GM18873 (cell line): ENCODE data around the gene NEUROD2.

Experiments
- ATAC-seq: cut with Tn5 transposase; IDR thresholded peaks from one replicate; pipeline ENCODE4 v1.9.1; 2021; ENCODE audit warnings: mild to moderate bottlenecking, moderate library complexity, moderate number of reproducible peaks; ENCODE audit not compliant: unreplicated experiment, low FRiP score

NEUROD2 gene

DNA sequence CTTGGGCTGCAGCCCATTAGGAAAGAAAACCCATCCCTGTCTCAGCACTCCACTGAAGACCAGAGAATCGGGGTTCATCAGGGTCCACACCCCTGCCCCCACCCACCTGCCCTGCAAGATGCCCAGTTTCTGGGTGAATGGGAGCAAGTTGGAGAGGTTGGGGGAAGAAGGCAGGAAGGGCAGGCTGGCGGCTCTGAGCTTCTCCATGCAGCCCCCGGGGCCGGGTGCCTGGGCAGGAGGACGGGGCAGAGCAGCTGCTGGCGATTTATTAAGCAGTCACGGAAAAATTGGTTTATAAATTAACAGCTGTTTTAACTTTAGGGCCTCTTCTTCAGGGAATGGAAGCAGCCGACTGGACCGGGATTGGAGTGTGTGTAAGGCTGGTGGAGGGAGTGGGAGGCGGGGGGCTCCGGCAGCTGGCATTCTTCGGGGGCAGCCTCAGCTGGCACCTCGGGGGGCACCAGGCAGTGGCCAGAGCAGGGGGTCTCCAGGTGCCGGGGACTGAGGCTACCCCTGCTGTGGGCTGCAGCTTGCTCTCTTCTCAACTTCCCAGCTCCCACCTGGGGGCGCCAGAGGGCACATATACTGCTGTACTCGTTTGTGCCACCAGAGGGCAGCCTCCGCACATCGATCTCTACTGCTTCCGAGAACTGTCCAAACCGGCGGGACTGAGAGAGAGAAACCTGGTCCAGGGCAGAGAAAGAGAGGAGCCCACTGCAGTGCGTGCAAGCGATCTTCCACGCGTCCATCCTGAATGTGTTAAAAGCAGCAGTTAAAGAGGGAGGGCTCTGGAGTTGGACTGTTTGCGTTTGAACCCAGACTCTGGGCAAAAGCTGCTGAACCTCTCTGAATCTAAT lies 14.0 kb upstream of the NEUROD2 start:
- ATAC-seq: peak; percentile 45

DNA sequence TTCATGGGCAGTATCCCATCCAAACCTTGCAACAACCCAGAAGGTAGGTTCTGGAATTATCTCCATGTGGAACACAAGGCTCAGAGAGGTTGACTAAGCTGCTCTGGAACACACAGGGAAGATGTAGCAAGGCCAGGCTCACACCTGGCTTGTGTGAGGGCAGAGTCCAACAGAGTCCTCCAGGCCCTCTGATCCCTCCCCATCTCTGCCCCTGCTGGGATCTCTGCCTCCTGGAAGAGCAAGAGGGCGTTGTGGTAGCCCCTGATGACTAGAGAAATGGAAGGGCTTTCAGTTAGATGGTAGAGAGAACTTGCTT lies 12.0 kb upstream of the NEUROD2 start:
- no peak for ATAC-seq

DNA sequence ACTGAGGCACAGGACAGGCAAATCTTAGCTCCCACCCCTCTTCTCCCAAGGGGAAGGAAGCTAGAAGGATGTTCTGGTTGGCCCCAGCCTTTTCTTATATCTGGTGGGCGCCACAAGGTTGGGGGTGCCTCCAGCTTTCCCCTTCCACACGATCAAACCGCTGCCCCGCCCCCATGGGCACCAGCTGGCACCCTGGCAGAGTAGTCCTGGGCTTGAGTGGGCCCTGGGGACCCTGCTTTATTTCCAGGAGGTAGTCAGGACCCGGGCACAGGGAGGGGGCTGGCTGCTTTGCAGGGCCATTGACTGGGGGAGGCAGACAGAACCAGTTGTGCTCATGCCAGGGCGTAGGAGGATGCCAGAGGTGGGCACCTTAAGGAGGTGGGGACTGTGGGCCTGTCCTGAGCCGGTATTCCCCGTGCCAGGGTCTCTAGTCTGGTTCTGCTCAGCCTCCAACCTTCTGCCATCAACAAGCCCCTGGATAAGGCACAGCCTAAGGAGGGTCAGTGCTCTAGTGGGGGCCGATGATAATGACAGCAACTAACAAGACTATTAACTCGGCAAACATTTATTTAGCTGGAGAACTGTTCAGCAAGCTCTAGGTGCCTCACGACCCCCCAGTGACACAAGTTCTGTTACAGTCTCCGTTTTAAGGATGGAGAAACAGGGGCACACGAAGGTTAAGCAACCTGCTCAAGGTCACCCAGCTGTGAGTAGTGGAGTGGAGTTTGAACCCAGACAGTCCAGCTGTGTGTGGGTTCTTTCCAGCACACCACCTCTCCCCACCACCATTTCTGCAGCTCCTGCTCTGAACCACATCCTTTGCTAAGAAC lies 11.5 kb upstream of the NEUROD2 start:
- ATAC-seq: no peak

DNA sequence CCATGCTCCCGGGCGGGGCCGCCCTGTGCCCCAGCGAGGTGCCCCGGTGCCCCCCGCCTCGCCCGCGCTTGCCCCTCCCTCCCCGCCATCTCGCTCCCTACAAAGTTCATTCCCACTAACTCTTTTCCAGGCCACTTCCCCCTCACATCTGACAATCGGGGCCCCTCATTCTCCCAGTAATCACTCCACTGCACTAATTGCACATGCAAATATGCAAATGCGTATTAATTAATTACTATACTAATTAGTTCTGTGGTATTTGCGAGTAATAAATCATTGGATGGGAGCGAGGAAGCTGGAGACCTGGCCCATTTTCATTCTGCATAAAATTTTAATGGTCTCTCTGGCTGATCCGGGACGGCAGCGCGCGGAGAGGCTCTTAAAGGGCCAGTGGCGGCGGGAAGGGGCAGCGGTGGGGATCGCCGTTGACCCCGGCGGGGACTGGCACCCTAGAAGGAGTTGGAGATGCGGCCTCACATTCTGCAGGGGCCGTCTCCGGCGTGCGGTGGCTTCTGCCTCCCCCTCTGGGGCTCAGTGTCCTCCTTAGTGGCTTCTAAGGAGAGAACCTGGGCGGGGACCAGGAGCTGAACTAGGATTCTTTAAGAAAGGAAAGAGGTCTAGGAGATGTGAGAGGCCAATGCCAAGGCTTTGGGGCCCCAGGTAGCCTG lies 10.7 kb upstream of the NEUROD2 start:
- ATAC-seq: no peak

DNA sequence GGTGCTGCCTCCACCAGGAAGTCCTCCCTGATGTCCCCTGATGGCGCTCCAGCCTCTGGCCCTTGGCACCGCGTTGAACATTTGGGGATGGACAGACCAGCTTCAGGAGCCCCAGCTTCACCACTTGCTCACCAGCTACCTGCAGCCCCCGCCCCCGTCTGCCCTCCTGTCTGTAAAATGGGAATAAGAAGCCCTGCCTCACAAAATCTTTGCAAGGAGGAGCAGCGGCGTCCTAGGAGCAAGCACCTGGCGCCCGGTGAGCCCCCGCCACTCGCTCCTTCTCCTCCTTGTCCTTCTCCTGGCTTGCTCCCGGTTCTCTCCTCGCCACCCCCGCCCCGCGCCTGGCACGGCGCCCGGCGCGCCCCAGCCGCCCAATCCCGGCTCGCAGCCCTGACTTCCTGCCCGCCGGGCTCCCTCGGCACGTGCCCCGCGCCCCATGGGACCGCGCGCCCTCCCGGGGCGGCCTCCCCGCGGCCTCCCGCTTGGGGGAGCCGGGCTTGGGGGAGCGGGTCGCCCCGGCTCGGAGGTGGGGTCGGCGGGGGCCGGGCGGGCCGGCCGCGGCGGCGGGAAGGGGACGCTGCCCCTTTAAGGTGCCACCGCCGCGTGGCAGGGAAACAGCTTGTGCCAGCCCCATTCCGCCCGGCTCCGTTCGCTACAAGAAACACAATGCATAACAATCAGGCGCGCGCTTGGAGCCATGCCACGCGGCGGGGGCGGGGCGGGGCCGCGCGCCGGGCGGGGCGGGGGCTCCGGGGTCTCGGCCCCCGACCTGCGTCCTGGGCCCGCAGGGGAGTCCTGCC lies 9.9 kb upstream of the NEUROD2 start:
- no peak for ATAC-seq

DNA sequence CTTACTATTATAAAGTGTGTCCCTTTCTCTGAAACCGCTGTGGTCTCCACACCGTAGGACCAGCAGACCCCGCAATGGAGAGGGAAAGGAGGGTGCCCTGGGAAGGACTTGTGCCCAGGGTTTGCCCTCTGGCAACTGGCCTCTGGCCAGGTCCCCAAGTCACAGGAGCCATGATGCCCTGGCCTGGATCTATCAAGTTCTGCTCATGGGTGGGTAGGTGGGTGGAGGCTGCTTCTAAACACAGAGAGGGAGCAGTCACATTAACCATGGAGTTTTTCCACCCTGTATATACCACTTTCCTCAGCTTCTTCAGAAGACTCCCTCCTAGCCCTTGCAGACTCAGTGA lies 9.4 kb upstream of the NEUROD2 start:
- ATAC-seq: no peak

DNA sequence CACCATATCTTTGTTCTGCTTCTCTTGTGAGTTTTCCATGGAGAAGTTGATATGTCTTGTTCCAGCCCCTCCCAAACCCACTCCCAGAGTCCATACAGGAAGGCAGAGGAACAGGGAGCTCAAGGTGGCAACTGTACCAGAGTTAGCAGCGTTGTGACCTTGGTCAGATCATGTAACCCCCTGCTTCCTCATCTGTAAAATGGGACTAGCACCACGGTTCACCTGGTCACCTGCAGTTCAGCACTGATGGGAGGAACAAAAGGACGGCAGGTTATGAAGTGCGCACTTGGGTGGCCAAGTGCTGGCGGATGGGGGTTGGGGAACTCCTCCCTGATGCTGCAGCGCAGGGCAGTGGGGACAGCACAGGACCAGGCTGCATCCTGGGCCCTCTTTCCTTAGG lies 7.7 kb upstream of the NEUROD2 start:
- ATAC-seq: no peak

DNA sequence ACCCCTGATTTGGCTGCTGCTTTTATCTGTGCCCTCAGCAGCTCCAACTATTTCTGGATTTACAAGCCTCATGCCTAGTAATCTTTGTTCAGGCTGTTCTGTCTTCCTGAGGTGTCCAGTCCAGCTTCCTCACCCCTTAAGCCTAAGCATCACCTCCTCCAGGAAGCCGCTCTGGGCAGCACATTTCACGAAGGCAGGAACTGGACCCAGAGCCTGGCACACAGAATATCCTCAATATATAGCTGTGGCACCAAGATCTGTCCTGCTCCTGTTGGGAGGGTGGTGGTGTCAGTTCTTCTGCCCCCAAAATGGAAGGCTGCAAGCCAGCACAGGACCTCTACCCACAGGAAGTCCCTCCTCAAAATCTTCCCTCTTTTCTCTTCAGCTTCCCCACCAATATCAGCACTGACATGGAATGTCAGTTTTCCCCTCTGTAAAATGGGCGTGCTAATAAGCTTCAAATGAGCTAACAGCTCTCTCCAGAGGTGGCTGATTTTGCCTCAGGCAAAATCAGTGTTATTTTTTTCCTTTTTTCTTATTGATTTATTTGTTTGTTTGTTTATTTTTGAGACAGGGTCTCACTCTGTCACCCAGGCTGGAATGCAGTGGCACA lies 6.9 kb upstream of the NEUROD2 start:
- ATAC-seq: no peak

DNA sequence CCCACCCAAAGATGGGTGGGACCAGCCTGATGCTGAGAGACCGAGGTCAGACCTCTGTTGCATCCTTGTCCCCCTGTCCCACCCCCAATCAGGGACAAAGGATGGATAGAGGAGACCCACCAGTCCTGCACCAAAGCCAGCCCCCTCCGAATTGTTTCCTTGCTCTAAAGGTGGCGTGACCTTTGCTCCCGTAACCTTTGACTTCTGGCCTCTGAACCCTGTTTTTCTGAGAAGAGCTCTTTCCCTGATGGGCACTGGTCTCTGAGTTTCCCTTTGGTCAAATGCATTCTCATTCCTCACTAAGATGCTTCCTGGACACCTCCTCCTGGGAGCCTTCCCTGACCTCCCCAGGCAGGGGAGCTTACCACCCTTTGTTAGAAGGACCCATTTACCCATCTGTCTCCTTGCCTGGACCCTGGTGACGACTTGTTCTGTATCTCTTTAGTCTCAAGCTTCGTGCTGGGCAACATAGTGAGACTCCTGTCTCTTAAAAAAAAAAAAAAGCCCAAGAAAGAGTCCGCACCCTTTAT lies 5.3 kb upstream of the NEUROD2 start:
- ATAC-seq: no peak

DNA sequence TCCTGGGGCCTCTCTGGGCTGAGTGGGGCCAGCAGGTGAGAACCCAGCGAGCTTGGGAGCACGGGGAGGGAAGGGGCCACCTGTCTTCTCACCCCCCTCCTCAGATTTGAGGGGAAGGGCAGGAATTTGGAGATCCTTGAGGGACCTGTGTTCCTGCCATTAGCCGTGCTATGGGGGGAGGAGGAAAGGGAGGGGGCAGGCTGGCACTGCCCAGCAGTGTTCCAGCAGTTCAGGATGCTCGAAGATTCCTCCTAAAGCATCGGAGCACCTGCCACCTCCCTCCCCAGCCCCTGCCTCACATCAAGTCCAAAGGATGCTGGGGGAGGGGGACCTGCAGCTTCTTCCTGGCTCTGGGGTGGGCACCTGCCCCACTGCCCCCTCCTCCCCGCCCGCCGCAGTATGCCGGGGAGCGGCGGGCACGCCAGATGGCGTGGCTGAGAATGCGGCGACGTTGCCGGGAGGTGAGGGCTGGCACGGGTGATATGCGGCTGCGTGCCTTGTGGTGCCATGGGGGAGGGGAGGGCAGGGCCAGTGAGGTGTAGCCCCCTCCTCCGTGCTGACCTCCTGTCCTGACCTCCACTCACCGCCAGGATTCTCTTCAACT lies 4.7 kb upstream of the NEUROD2 start:
- no peak for ATAC-seq

DNA sequence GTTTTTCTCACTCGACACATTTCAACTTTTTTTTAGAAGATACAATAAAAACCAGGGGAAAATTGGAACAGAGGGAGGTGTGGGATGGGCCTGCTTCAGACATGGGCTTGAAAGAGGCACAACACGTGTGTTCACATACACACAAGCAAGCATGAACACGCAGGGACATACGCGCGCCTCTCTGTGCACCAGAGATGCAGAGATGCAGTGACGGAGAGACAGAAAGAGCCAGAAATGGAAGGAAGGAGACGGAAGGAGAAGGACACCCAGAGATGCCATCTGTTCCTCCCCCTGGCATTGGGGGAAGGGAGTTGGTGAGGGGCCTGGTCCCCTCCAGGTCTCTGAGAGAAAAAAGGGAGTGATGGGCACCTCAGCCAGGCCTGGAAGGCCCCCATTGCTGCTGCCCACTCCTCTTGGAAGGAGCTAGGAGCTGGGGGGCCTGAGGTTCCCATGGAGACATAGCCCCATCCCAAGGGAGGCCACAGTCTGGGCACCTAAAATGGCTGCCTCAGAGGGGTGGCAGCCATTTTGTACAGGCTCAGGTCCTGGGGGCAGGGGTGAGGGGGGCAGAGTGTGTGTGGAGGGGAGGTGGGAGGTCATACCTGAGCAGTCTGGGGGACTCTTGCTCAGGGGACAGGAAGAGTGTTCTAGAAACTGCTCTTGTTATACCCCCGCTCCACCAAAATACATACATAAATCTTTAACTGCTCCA lies 3.8 kb upstream of the NEUROD2 start:
- no peak for ATAC-seq

DNA sequence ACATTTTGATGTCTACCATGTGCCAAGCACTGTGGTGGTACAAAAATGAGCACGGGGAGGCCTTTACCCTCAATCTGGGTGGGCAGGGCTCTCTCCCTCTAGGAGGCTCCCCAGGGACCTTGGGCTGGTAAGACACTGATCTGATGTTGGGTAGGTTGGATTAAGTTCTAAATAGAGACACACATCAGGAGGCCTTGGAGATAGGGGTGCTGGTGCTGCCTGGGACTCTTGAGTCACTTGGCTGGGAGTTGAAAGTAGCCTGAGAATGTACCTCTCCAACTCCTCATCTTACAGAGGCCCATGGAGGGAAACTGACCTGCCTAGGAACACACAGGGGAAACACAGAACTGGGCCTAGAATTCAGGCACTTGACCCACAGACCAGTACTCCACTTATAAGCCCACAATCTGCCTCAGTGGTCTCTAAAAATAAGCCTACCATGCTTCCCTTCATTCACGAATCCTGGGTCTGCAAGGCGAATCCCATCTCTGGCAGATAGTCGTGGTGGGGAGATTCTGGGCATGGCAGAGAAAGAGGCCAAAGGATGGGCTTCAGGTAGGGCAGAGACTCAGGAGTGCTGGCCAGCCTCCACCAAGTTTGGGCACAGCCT lies 1.8 kb upstream of the NEUROD2 start:
- ATAC-seq: no peak

DNA sequence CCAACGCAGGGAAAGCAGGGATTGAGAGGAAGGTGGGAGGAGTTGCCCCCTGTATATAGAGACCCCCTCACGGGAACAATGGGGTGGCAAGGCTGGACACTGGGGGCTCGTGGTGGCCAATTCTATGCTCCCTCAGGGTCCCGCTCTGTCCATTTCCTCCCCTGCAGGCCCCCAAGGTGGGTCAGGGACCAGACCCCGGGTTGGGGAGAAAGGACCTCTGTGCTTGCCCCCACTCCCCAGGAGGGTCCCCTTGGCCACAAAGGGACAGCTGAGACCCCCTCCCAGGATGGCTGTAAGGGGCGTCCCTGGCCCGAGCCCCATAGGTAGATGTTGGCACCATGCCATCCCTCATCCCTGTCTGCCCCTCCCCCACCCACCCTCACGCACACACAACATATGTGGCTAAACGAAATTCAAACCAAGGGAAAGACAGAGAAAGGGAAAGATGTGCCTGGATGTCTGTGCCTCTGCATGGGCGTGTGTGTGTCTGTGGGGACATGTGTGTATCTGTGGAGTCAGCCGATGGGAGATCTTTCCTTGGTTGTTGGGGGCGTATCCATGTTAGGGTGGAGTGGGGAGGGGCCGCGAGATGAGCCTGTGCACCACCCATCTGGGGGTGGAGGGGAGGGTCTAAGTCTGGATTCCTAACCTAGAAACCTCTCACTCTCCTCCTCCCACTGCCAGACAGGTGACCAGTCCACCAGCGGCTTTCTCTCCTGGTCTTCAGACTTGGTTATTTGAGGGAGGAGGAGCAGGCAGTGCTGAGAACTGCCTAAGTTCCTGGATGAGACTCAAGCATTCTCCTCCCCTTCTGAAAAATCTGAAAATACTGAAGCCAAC lies 642 bp upstream of the NEUROD2 start:
- no peak for ATAC-seq

DNA sequence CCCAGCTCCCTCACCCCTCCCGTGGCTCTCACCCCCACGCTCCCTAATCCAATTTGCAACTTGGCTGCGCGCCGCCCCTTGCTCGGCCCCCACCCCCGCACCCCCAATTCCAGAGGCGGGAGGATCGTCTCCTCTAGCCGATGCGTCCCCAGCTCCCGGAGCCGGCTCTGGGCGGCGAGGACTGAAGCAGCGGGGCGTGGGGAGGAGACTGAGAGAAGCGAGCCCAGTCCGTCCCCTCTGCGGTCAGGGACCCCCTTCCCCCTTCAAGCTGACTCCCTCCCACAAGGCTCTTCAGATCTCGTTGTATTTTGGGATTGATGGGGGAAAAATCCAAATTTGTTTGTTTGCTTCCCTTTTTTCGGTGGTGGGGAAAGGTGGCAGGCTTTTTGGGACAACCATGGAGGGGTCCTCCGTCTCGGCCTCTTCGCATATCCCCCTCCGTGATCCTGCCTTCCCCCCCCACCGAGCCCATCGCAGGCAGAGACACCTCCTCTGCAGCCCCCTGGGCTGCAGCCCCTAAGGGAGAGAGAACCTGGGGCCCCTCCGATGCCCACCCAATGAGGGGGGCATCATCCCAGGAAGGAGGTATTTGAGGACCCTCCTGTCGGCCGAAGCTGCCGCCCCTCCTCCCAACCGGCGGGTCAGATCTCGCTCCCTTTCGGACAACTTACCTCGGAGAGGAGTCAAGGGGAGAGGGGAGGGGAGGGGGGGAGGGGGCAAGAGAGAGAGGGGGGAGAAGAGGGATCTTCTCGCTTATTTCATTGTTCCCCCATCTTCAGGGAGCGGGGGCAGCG lies 466 bp downstream of the NEUROD2 start:
- ATAC-seq: no peak

DNA sequence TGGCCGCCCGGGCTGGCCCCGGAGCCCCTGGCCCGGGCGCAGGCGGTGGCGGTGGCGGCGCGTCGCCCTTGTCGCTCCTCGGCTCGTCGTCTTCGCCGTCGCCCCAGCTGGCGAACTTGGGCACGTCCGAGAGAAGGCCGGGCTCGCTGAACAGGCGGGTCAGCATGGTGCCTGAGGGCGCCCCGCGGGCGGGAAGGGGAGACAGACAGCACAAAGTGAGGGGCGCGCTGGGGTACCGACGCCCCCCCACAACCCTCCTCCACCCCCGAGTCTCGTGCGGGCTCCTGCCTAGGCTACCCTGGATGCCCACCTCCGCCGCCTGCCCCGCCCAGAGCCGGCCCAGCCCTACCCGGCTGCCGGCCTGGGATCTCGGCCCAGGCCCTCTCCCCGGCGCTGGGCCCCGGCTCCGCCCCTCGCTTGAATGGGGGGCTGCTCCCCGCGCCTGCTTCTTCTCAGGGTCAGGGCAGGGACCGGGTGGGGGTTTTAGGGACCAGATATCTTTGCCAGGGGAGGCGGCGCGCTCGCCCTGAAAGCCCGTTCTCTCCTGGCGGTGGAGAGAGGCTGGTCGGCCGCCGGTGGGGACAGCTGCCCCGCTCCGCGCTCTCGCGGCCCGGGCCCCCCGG lies 1.2 kb downstream of the NEUROD2 start:
- no peak for ATAC-seq
